ENCODE measurements around the gene ZNF709. TPM values are rescaled to one million over a fixed set of nuclear protein-coding genes. Genes with fewer than 3 reads are reported as not detected.
A peak's percentile ranks its signal among the peaks of the same experiment; 100 is the strongest.

ZNF709 gene
- total and polyA plus RNA-seq, 2 of the 13 experiments (the other 11 are each of a cell fraction or from before 2014, with no cell fraction given), result 1.5 to 3.9 TPM

DNA sequence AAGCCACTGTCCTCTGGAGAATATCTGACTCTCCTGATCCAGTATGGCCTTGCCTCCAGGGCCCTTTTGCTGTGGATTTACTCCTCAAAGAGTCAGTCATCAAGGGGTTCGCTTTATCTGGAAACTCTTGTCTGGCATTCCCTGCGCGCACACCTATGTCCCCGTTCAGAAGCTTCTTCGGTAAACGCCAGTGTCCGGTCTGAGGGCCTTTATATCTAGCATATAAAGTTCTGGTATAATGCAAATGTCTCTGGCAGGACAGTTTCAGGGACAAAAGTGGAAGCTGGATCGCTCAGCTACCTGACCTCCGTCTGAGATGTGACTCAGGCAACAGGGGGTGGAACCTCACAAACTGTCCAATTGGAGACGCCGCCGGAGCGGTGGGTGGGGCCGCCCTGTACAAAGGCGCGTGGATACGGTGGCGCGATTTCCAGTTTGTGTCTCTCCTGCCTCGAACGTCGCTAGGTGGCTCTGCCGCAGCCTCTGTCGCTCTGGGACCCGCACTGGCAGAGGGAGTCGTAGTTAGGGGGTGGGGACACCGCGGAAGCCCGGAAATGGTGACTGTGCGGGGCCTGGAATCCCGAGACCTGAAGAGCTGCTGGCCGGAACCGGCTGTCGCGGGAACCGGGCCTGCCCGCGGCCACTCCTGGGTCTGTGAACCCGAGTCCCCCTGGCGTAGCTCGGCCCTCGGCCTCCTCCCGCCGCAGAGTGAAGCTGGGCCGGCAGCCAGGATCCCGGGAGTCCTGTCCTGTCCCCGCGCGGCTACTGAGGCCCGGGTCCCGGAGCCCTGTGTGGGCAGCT is 10.6 kb upstream of the ZNF709 start (continued):
- TF ChIP-seq, protein P1, sequence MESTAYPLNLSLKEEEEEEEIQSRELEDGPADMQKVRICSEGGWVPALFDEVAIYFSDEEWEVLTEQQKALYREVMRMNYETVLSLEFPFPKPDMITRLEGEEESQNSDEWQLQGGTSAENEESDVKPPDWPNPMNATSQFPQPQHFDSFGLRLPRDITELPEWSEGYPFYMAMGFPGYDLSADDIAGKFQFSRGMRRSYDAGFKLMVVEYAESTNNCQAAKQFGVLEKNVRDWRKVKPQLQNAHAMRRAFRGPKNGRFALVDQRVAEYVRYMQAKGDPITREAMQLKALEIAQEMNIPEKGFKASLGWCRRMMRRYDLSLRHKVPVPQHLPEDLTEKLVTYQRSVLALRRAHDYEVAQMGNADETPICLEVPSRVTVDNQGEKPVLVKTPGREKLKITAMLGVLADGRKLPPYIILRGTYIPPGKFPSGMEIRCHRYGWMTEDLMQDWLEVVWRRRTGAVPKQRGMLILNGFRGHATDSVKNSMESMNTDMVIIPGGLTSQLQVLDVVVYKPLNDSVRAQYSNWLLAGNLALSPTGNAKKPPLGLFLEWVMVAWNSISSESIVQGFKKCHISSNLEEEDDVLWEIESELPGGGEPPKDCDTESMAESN (CRISPR knock-in tag; conservative IDR thresholded peaks at IDR 0.05), result peak; percentile 70; the same call in 1 of the 2 replicates
- TF ChIP-seq NFE2 (CRISPR knock-in tag; IDR thresholded peaks at IDR 0.05) (no peak), AHR (CRISPR knock-in tag; IDR thresholded peaks at IDR 0.05) (peak; percentile 78; the same call in 1 of the 2 replicates), ZNF431 (CRISPR knock-in tag; IDR thresholded peaks at IDR 0.05; ENCODE audit: borderline replicate concordance, low read depth) (no peak), ZNF180 (CRISPR knock-in tag; IDR thresholded peaks at IDR 0.05; ENCODE audit: borderline replicate concordance, low read depth) (no peak), TBX2 (CRISPR knock-in tag; IDR thresholded peaks at IDR 0.05; ENCODE audit: borderline replicate concordance) (peak; percentile 92), ZNF543 (CRISPR knock-in tag; IDR thresholded peaks at IDR 0.05) (peak; percentile 74), RFXANK (CRISPR knock-in tag; IDR thresholded peaks at IDR 0.05) (peak; percentile 91), YEATS2 (CRISPR knock-in tag; IDR thresholded peaks at IDR 0.05; ENCODE audit: borderline replicate concordance) (peak; percentile 87; the same call in 1 of the 2 replicates), RARA (CRISPR knock-in tag; IDR thresholded peaks at IDR 0.05) (no peak), ZNF878 (CRISPR knock-in tag; IDR thresholded peaks at IDR 0.05) (peak; percentile 84), TOPORS (CRISPR knock-in tag; IDR thresholded peaks at IDR 0.05) (no peak), PAX8 (CRISPR knock-in tag; IDR thresholded peaks at IDR 0.05; ENCODE audit: borderline replicate concordance) (peak; percentile 89; the same call in 1 of the 2 replicates), SRF (IDR thresholded peaks at IDR 0.05; ENCODE audit: low read depth, low read length) (0 out of 2 replicates have a peak, but pooled peaks have one; percentile 3), SP1 (IDR thresholded peaks at IDR 0.05) (no peak), SP1 (CRISPR knock-in tag; IDR thresholded peaks at IDR 0.05) (peak; percentile 81; the same call in 1 of the 2 replicates), ZNF510 (CRISPR knock-in tag; IDR thresholded peaks at IDR 0.05; ENCODE audit: low read depth) (peak; percentile 81; the same call in 1 of the 2 replicates), NR3C1 (CRISPR knock-in tag; IDR thresholded peaks at IDR 0.05) (0 out of 2 replicates have a peak, but pooled peaks have one; percentile 37), ZNF234 (CRISPR knock-in tag; conservative IDR thresholded peaks at IDR 0.05) (no peak), ZNF121 (CRISPR knock-in tag; IDR thresholded peaks at IDR 0.05) (no peak)
- TF ChIP-seq, protein P2, sequence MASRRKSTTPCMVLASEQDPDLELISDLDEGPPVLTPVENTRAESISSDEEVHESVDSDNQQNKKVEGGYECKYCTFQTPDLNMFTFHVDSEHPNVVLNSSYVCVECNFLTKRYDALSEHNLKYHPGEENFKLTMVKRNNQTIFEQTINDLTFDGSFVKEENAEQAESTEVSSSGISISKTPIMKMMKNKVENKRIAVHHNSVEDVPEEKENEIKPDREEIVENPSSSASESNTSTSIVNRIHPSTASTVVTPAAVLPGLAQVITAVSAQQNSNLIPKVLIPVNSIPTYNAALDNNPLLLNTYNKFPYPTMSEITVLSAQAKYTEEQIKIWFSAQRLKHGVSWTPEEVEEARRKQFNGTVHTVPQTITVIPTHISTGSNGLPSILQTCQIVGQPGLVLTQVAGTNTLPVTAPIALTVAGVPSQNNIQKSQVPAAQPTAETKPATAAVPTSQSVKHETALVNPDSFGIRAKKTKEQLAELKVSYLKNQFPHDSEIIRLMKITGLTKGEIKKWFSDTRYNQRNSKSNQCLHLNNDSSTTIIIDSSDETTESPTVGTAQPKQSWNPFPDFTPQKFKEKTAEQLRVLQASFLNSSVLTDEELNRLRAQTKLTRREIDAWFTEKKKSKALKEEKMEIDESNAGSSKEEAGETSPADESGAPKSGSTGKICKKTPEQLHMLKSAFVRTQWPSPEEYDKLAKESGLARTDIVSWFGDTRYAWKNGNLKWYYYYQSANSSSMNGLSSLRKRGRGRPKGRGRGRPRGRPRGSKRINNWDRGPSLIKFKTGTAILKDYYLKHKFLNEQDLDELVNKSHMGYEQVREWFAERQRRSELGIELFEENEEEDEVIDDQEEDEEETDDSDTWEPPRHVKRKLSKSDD (CRISPR knock-in tag; IDR thresholded peaks at IDR 0.05; ENCODE audit: low read depth), result peak; percentile 89
- TF ChIP-seq, protein P3, sequence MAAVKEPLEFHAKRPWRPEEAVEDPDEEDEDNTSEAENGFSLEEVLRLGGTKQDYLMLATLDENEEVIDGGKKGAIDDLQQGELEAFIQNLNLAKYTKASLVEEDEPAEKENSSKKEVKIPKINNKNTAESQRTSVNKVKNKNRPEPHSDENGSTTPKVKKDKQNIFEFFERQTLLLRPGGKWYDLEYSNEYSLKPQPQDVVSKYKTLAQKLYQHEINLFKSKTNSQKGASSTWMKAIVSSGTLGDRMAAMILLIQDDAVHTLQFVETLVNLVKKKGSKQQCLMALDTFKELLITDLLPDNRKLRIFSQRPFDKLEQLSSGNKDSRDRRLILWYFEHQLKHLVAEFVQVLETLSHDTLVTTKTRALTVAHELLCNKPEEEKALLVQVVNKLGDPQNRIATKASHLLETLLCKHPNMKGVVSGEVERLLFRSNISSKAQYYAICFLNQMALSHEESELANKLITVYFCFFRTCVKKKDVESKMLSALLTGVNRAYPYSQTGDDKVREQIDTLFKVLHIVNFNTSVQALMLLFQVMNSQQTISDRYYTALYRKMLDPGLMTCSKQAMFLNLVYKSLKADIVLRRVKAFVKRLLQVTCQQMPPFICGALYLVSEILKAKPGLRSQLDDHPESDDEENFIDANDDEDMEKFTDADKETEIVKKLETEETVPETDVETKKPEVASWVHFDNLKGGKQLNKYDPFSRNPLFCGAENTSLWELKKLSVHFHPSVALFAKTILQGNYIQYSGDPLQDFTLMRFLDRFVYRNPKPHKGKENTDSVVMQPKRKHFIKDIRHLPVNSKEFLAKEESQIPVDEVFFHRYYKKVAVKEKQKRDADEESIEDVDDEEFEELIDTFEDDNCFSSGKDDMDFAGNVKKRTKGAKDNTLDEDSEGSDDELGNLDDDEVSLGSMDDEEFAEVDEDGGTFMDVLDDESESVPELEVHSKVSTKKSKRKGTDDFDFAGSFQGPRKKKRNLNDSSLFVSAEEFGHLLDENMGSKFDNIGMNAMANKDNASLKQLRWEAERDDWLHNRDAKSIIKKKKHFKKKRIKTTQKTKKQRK (IDR thresholded peaks at IDR 0.05; ENCODE audit: low read length), result no peak
